NCI-H345 (cell line): ENCODE results near the gene GFI1.
"Not testable (repeated sequence)": the region's sequence is repeated elsewhere in the genome, so short reads cannot be mapped to it uniquely, and the experiment has no call there.

Experiments
- DNase-seq: peaks from one replicate; lab custom pipeline; 2025; lab: John Stamatoyannopoulos, UW

Gene GFI1

GRCh38 chr1:92486251-92487077 is at the start of gene GFI1:
GFI1 (minus strand) TSS chr1:92486925; CDS start chr1:92483487, 3,438 bp downstream.
- no peak for DNase-seq

DNA sequence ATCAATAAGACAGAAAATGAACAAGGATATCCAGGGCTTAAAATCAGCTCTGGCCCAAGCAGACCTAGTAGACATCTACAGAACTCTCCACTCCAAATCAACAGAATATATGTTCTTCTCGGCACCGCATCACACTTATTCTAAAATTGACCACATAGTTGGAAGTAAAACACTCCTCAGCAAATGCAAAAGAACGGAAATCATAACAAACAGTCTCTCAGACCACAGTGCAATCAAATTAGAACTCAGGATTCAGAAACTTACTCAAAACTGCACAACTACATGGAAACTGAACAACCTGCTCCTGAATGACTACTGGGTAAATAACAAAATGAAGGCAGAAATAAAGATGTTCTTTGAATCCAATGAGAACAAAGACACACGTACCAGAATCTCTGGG is 45.6 kb upstream of the GFI1 start:
- DNase-seq: not testable (repeated sequence)

- not testable (repeated sequence) for DNase-seq
Observed at GRCh38 chr1:92531939-92532338, 45.2 kb upstream of the GFI1 start.

GRCh38 chr1:92527670-92528069 is 40.9 kb upstream of the GFI1 start:
- no peak for DNase-seq

DNA sequence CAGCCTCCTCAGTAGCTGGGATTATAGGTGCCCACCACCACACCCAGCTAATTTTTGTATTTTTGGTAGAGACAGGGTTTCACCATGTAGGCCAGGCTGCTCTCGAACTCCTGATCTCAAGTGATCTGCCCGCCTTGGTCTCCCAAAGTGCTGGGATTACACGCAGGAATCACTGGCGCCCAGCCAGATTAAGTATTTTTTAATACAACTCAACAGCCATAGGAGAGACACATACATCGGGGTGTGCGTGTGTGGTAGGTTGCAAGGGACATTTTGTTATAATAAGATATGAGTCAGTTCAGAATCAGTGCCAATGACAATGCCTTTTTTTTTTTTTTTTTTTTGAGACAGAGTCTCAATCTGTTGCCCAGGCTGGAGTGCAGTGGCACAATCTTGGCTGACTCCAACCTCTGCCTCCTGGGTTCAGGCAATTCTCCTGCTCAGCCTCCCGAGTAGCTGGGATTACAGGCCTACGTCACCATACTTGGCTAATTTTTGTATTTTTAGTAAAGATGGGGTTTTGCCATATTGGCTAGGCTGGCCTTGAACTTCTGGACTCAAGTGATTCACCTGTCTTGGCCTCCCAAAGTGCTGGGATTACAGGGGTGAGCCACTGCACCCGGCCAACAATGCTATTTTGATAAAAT is 38.3 kb upstream of the GFI1 start:
- DNase-seq: not testable (repeated sequence)

- no peak for DNase-seq
Observed at GRCh38 chr1:92519043-92519442, 32.3 kb upstream of the GFI1 start.

DNA sequence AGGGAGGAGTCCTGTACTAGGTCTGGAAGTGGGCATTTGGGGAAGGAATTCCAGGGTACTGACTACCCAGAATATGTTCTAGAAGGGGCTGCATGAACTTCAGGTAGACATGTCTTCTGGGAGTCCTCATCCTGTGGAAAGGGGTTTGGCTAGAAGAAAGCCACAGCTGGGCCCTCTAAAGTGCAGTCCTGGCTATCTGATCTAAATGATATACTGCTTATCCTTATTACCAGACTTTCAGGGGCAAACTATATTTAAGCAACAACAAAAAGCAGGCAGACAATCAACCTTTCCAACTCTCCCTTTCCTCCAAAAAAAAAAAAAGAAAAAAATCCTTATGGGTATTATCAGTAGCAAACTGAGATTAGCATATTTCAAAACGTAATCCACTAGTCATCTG is 29.8 kb upstream of the GFI1 start:
- no peak for DNase-seq

GRCh38 chr1:92515796-92516201 is 29.1 kb upstream of the GFI1 start:
- no peak for DNase-seq

DNA sequence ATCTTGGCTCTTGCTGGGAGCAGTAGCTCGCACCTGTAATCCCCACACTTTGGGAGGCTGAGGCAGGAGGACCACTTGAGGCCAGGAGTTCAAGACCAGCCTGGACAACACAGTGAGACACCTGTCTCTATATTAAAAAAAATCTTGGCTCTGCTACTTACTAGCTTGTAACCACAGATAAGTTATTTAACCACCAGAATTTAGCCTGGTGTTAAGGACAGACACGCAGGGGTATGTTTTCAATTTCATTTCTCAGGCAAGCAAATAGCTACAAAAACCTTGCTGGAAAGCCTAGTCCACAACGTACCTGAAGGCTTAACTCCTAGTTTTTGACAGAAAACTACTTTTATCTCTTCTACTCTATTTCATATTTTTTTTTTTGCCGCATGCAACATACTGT is 24.8 kb upstream of the GFI1 start:
- no peak for DNase-seq

DNA sequence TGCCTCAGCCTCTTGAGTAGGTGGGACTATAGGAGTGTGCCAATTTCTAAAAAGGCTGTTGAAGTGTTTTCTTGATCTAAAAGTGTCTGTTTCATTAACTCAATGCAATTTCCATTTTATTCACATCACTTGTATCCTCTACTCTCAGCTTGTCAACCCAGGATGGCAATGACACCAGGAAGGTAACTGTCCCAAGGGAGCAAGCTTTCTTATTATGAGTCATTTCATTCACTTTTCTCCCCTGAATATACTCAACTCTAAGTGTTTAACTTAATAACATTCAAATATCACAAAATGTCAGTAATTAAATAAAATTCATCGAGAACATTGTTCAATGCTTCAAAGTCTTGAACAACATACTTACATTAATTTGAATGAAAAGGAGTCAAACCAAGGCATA is 22.9 kb upstream of the GFI1 start:
- no peak for DNase-seq

DNA sequence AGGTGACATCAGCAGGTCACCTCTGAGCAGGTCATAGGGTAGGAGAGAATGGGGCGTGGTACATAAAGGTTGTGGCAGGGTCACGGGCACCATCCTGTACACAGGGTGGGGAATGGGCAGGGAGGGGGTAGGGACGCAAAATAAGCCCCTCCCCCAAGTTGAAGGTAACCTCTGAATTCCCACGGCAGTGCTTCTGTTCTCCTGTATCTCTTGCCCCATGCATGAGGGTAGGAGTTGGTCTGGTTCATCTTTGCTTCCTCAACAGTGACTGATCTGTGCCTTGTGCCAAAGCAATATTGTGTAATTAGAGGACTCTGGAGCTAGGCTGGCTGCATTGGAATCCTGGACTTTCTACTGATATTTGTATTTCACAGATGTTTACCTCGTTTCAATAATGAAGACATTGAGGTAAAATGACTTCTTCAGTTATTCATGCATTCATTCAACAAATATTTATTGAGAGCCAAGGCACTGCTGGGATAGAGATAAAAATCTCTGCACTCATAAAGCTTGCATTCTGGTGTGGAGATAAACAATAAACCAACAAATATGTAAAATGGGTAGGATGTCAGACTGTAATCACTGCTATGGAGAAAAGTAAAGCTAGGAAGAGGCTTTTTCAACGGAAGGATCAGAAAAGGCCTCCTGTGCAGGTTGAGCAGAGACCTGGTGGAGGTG is 18.4 kb upstream of the GFI1 start:
- DNase-seq: no peak

DNA sequence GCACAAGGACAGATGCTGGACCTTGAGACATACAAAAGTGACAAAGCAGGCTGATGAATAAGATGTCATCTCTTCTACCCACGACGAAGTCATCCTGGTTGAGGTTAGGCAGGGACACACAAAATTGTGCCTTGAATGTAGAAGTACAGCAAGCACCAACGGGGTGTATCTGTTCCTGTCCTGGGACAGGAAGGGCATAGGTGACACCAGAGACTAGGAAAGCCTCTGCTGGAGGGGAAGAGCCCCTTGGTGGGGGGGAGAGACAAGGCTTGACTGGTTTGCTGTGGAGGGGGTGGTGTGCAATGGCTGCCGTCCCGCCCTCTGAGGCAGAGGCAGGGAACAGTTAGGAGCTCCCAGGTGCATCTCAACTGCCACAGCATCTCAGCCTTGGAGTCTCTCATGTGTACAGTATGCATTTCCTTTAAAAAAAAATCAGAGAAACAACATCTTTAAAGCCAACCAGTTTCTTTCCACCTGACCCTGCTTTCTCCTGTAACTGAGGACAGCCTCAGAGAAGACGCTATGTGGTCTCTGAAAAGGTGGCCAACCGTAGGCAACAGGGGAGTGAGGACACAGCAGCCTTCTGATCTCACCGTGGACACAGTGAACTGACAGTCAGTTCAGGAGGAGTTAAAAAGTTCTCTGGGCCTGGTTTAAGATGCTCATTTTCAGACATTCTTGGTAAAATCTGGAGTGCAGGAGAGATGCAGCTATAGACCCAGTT is 17.7 kb upstream of the GFI1 start:
- DNase-seq: no peak

DNA sequence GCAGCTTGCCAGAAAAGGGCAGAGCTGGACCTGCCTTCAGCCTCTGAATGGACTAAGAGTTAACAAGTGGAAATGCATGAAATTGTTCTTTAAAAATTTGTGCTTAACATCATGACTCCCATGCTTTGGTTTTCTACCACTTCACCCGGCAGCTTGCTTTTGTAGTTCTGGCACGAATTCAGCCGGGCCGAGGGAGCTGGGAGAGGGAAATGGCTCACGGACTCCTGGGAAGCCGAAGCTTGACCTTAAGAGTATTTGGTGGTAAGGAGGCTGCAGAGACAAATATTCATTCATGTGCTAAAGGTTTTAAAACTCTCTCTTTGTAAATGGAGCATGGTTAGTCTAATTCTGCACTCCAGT is 17.2 kb upstream of the GFI1 start:
- DNase-seq: no peak

- DNase-seq: no peak
Observed at GRCh38 chr1:92503043-92503925, 16.6 kb upstream of the GFI1 start.

GRCh38 chr1:92502247-92502646 is 15.5 kb upstream of the GFI1 start:
- no peak for DNase-seq

DNA sequence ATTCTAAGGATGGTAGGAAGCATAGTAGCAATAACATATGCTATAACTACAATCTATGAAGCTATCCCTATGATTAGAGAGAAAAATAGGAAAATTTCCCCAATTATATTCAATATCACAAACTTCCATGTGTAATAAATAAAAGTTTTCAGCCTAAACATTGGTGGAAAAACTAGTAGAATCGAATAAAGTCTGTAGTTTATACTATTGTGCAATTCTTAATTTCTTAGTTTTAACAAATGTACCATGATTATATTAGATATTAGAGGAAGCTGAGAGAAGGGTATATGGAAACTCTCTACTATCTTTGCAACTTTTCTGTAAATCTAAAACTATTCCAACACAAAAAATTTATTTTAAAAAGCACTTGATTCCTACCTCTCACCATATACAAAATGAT is 13.8 kb upstream of the GFI1 start:
- no peak for DNase-seq

DNA sequence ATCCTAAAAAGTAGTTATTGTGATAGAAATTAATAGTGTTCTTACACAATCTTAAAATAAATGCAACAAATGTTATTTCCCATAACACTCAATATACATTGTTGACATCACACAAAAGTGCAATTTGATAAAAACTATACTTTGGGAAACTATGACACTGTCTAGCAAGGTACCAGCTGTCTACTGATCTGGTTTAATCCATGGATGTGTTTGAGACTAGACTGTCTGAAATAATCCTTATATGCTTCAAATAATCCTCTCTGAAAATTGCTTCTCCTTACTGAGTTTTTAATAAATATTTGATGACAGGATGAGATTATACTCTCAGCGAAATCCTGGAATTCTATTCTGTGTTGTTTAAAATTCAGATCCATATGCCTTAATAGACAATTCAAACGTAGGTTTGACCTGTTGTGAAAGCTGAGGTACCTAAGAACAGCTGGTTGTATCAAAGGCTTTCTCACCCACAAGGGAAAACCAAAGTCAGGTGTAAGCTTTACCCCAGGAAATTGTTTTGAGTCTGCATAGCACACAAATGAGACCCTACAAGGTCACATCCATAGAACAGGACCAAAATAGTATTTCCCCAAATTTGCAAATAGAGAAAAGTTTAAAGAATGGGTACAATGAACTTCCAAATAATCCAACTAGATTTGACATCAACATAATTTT is 8.8 kb upstream of the GFI1 start:
- no peak for DNase-seq

- no peak for DNase-seq
Observed at GRCh38 chr1:92494485-92495141, 7.9 kb upstream of the GFI1 start.

GRCh38 chr1:92493139-92493538 is 6.4 kb upstream of the GFI1 start:
- no peak for DNase-seq

DNA sequence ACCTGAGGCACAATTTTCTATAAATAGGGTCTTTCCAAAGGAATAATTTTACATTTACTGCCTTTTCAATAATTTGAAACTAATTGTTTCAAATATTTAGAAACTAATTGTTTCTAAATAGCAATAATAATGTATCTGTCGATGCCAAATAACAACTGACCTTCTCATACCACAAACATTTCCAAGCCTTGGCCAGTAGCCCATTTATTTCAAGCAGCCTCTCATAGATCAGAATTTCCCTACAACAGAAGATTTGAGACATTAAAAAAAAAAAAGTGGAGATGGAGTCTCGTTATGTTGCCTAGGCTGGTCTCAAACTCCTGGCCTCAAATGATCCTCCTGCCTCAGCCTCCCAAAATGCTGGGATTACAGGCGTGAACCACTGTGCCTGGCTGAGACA is 2.1 kb upstream of the GFI1 start:
- DNase-seq: no peak
